DMS79 (cell line): ENCODE data around the gene SHISAL2A.
A peak's percentile ranks its signal among the peaks of the same experiment; 100 is the strongest.
"Not testable (repeated sequence)": the region's sequence is repeated elsewhere in the genome, so short reads cannot be mapped to it uniquely, and the experiment has no call there.

ENCODE experiments used
- DNase-seq: peaks from one replicate; lab custom pipeline; 2025; lab: John Stamatoyannopoulos, UW

SHISAL2A gene

GRCh38 chr1:52684545-52684944, 51.6 kb downstream of the SHISAL2A start:
- no peak for DNase-seq

- DNase-seq: not testable (repeated sequence)
These were observed 53.3 kb downstream of the SHISAL2A start for GRCh38 chr1:52686261-52686751.

GRCh38 chr1:52686830-52687229, 53.9 kb downstream of the SHISAL2A start:
- DNase-seq: no peak

DNA sequence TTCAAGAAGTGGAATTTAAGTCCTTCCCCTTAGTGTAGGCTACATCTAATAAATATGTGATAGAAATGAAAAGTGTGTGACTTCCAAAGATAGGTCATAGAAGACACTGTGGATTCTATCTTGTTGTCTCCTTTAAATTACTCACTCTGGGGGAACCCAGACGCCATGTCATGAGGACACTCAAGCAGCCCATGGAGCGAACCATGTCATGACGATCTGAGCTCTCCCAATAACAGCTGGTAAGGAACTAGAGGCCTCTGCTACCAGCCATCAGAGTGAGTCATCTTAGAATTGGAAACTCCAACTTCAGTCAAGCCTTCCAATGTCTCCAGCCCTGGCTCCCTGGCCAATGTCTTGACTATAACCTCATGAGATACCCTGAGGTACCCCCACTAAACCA, 58.9 kb downstream of the SHISAL2A start:
- no peak for DNase-seq

GRCh38 chr1:52692697-52693096, 59.7 kb downstream of the SHISAL2A start:
- no peak for DNase-seq

DNA sequence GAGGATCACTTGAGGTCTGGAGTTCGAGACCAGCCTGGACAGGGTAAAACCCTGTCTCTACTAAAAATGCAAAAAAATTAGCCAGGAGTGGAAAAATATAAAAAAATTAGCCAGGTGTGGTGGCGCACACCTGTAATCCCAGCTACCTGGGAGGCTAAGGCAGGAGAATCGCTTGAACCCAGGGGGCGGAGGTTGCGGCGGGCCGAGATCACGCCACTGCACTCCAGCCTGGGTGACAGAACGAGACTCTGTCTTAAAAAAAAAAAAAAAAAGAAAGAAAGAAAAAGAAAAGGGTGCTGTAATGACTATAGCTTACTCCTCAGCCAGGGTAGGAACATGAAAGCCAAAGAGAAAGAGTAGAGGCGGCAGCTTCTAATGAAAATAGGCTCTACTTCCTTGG, 60.4 kb downstream of the SHISAL2A start:
- DNase-seq: not testable (repeated sequence)

DNA sequence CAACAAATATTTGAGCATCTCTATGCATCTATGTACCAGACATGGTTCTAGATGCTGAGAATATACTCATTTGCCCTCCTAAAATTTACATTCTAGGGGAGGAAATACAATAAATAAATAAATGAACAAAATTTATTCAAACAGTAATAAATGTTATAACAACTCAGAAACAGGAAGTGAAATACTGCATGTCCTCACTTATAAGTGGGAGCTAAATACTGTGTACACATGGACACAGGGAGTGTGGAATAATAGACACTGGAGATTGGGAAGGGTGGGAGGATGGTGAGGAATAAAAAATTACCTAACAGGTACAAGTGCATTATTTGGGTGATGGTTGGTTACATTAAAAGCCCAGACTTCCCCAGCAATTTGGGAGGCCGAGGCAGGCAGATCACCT, 60.9 kb downstream of the SHISAL2A start:
- DNase-seq: no peak

GRCh38 chr1:52695627-52696026, 62.7 kb downstream of the SHISAL2A start:
- no peak for DNase-seq

GRCh38 chr1:52697795-52698674, 65.1 kb downstream of the SHISAL2A start, which contains the start of gene COA7:
TSS of gene COA7 (minus strand) at chr1:52698347. CDS start at chr1:52698326, 21 bp downstream.
- peak; percentile 75 for DNase-seq

GRCh38 chr1:52702886-52703787, 70.2 kb downstream of the SHISAL2A start:
- peak; percentile 89 for DNase-seq

GRCh38 chr1:52706136-52706670, 73.2 kb downstream of the SHISAL2A start:
- no peak for DNase-seq
